Upper lobe of right lung (tissue), 1 donor: ENCODE data around the gene SF3A2. TPM values are rescaled to one million over a fixed set of nuclear protein-coding genes. Genes with fewer than 3 reads are reported as not detected.

ENCODE experiments used
- ATAC-seq: fragments of 200-7000 bp; cut with Tn5 transposase; one replicate; pipeline ENCODE4 v1.9.1; 2020; ENCODE audit warnings: mild to moderate bottlenecking, moderate library complexity
- DNase-seq: peaks from one replicate; pipeline ENCODE4 v3.0.0-alpha.2; 2020
- H3K27ac ChIP-seq: fragments of 200-600 bp; one replicate; pipeline ENCODE4 v1.8.0; 2022
- H3K27me3 ChIP-seq: fragments of 200-600 bp; one replicate; pipeline ENCODE4 v1.8.0; 2022; ENCODE audit warnings: mild to moderate bottlenecking
- H3K36me3 ChIP-seq: fragments of 200-600 bp; one replicate; pipeline ENCODE4 v1.8.0; 2022
- H3K4me1 ChIP-seq: fragments of 200-600 bp; one replicate; pipeline ENCODE4 v1.8.0; 2022
- H3K4me3 ChIP-seq: fragments of 200-600 bp; one replicate; pipeline ENCODE4 v1.8.0; 2022; ENCODE audit warnings: mild to moderate bottlenecking
- H3K9me3 ChIP-seq: fragments of 200-600 bp; one replicate; pipeline ENCODE4 v1.8.0; 2022
- intact Hi-C: fragments of 100-400 bp; cut with DNase I; formaldehyde crosslinking; loops from one replicate; pipeline ENCODE4 v1.11.0; 2022
- total RNA-seq: library from RNA; stranded (reverse); fragmentation: NEBNext Ultra II Directional; extraction: Animal tissue kit (Norgen Biotek cat#: 25700); gene quantifications from one replicate; pipeline ENCODE4 v1.2.1, GENCODE V29; 2021
- TF ChIP-seq, protein P1 (sequence below): fragments of 200-600 bp; IDR thresholded peaks from one replicate; pipeline ENCODE4 v1.8.0; 2022; ENCODE audit warnings: antibody characterized with exemption
- donor health status: DM: no; HTN: yes; CAD: no; lungs with severe emphysema.

Gene SF3A2
- total RNA-seq, 1 donor from 2014 or later: 67.1 TPM

DNA sequence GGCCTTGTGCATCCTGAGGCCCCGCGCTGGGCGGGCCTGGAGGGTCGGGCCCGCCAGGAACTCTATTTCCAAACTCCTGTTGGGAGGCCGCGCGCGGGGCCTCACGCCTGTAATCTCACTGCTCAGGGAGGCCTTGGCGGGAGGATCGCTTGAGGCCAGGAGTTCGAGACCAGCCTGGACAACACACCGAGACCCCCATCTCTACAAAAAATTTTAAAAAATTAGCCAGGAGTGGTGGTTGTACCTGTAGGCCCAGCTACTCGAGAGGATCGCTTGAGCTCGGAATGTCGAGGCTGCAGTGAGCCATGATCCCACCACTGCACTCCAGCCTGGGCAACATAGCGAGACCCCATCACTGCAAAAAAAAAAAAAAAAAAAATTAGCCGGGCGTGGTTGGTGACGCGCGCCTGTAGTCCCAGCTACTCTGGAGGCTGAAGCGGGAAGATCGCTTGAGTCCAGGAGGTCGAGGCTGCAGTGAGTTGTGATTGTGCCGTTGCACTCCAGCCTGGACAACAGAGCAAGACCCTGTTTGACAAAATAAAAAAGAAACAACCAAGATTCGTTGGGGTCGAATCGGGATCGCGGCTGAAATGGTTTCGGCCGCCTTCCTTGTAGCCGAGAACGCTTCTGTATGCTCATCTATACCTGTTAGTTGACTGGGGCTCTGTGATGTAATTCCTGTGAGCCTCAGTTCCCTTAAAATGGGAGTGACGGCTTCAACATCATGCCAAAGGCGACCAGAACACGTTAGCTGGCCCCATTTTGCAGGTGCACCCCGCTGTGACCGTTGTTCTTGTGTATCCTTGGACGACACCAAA is 636 bp downstream of the SF3A2 start:
- no peak for ATAC-seq
- H3K4me1 ChIP-seq: peaks cover 56% of the 10 kb centered on the region
- intact Hi-C loops: loop anchor here (5.0 kb wide), 1 partner anchor 35 kb away; no protein-coding TSS in a partner anchor

DNA sequence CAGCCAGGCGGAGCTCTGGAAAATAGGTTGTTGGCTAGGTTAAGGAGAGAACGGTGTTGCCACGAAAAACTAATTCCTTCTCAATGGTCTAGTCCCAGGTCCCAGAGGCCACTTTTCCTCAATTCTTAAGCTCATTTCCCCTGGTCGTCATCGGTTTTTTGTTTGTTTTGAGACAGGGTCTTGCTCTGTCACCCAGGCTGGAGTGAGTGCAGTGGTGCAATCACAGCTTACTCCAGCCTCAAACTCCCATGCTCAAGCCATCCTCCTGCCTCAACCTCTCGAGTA is 1.2 kb downstream of the SF3A2 start:
- intact Hi-C loops: loop anchor here (5.0 kb wide), 1 partner anchor 34 kb away; no protein-coding TSS in a partner anchor
- TF ChIP-seq, protein P1, sequence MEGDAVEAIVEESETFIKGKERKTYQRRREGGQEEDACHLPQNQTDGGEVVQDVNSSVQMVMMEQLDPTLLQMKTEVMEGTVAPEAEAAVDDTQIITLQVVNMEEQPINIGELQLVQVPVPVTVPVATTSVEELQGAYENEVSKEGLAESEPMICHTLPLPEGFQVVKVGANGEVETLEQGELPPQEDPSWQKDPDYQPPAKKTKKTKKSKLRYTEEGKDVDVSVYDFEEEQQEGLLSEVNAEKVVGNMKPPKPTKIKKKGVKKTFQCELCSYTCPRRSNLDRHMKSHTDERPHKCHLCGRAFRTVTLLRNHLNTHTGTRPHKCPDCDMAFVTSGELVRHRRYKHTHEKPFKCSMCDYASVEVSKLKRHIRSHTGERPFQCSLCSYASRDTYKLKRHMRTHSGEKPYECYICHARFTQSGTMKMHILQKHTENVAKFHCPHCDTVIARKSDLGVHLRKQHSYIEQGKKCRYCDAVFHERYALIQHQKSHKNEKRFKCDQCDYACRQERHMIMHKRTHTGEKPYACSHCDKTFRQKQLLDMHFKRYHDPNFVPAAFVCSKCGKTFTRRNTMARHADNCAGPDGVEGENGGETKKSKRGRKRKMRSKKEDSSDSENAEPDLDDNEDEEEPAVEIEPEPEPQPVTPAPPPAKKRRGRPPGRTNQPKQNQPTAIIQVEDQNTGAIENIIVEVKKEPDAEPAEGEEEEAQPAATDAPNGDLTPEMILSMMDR: no peak
- Histone ChIP-seq H3K9me3 (no peaks in the 10 kb centered on the region), H3K27me3 (no peaks in the 10 kb centered on the region), H3K27ac (no peak overlapping the region), H3K4me3 (peak overlapping the region; percentile 90), H3K36me3 (peaks cover 10% of the 10 kb centered on the region), H3K4me1 (peaks cover 62% of the 10 kb centered on the region)
- ATAC-seq (no peak), DNase-seq (no peak)

More for the DNA sequence above, 636 bp downstream of the SF3A2 start:
- H3K27me3 ChIP-seq: no peaks in the 10 kb centered on the region
- H3K27ac ChIP-seq: peak overlapping the region; percentile 99
- TF ChIP-seq, protein P1: no peak
- peak overlapping the region; percentile 90 for H3K4me3 ChIP-seq
- DNase-seq: no peak
- H3K9me3 ChIP-seq: no peaks in the 10 kb centered on the region
- H3K36me3 ChIP-seq: peaks cover 10% of the 10 kb centered on the region

DNA sequence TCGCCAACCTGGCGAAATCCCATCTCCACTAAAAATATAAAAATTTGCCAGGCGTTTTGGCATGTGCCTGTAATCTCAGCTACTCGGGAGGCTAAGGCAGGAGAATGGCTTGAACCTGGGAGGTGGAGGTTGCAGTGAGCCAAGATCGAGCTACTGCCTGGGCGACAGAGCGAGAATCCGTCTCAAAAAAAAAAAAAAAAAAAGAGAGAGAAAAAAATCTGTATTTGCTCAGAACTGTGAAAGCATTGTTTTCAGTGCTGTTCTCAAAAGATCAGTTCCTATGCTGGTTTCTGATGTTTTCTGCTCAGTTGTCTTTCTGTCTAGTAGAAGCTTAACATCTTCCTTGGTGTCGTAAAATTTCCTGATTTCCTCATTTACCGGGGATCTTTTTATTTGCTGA is 2.5 kb downstream of the SF3A2 start:
- Histone ChIP-seq H3K27ac (peak overlapping the region; percentile 68), H3K4me3 (peak overlapping the region; percentile 54)
- intact Hi-C loops: loop anchor here (5.0 kb wide), 1 partner anchor 33 kb away; no protein-coding TSS in a partner anchor

DNA sequence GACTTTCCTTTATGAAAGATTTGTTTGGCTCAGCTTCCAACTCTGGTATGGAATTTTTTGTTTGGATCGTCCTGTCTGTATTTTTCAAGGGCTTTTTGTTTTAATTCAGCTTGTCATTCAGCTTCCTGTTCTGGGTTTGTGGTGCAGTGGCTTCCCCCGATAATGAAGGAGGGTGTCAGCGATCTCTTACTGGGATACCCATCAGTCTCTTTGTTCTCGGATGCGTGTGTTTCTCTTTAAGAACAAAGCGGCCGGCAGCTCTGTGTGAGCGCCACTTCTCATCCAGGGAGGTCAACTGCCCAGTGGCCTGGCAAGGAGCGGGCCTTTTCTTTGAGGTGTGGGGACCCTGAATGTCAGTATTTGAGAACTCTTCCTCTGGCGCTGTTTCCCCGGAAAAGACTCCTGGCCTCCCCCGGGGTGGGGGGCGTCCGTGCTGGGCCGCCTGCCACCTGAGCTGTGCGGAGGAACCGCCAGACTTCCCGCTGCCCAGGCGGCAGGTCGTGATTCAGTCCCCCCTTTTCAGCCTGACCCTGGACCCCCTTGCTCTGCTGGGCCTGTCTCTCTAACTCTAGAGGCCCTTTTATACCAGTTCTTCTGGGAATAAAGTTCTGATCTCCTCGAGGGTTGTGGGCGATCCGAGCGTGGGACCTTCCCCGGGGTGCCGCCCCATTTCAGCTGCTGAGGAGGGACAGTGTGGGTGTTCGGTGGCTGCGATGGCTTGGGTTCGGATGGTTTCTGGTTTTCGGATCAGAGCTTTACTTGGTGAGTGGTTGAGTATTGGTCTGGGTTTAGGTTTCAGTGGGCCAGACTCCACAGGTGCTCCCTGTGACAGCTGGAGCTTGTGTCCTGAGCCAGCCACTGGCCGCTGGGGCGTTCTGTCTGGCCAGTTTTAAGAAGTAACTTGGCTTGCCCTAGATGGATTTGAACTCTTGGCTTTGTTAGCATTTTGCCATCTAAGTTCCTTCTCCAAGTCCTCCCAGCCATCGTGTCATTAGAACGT is 3.4 kb downstream of the SF3A2 start:
- Histone ChIP-seq H3K27ac (peak overlapping the region; percentile 68), H3K36me3 (peaks cover 20% of the 10 kb centered on the region), H3K27me3 (no peaks in the 10 kb centered on the region), H3K9me3 (no peaks in the 10 kb centered on the region), H3K4me1 (peaks cover 65% of the 10 kb centered on the region), H3K4me3 (peak overlapping the region; percentile 54)
- DNase-seq (no peak), ATAC-seq (no peak)
- TF ChIP-seq, protein P1: no peak
- intact Hi-C loops: loop anchor here (5.0 kb wide), 1 partner anchor 32 kb away; no protein-coding TSS in a partner anchor

More for the DNA sequence above, 2.5 kb downstream of the SF3A2 start:
- ATAC-seq (no peak), DNase-seq (no peak)
- Histone ChIP-seq H3K4me1 (peaks cover 69% of the 10 kb centered on the region), H3K9me3 (no peaks in the 10 kb centered on the region), H3K36me3 (peaks cover 11% of the 10 kb centered on the region), H3K27me3 (no peaks in the 10 kb centered on the region)
- TF ChIP-seq, protein P1: no peak

DNA sequence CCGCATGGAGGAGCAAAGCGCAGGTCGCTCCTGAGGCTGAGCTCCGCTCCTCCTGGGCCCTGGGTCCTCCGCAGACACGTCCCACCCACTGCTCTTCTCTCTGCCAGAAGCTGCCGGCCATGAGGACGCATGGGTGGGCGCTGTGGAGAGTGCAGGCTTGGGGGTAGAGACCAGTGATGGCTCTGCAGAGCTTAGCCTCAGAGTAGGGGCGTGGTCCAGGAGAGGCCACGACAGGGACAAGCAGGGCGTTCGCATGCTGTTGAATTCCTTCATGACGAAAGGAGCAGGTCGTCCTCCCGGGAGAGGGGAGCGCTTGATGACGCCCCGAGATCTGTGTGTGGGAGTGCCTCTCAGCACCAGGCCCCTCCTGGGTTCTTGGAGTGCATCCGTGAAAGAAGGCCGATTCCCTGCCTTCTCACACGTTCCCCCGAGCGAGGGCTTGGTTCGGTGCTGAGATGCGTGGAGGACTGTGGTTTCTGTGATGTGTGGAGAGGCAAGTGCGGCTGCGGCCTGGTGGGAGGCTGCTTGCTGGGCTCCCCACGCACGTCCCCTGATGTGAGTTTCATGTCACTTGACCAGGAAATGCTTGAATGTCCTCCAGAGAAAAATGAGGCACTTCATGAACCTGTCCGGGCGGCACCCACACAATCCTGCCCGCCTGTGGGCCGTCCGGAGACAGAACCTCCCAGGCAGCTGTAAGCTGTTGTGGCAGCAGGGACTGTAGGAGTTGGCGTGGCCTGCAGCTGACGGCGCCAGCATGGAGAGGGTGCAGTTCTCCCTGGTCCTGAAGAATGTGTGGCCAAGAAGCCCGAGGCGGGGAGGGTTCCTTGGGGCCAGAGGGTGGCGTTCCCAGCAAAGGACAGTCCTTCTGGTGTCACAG is 4.5 kb downstream of the SF3A2 start:
- Histone ChIP-seq H3K27ac (peak overlapping the region; percentile 68), H3K27me3 (no peaks in the 10 kb centered on the region), H3K4me1 (peaks cover 62% of the 10 kb centered on the region), H3K4me3 (peak overlapping the region; percentile 54), H3K9me3 (no peaks in the 10 kb centered on the region), H3K36me3 (peaks cover 30% of the 10 kb centered on the region)
- ATAC-seq (peak; percentile 61), DNase-seq (peak; percentile 83)
- intact Hi-C loops: no loop called here
- TF ChIP-seq, protein P1: no peak
